ENCODE measurements around the gene TMEM81. TPM values are rescaled to one million over a fixed set of nuclear protein-coding genes. Genes with fewer than 3 reads are reported as not detected.

Gene TMEM81
- total RNA-seq, 1 donor from 2014 or later: 3.3 TPM

DNA sequence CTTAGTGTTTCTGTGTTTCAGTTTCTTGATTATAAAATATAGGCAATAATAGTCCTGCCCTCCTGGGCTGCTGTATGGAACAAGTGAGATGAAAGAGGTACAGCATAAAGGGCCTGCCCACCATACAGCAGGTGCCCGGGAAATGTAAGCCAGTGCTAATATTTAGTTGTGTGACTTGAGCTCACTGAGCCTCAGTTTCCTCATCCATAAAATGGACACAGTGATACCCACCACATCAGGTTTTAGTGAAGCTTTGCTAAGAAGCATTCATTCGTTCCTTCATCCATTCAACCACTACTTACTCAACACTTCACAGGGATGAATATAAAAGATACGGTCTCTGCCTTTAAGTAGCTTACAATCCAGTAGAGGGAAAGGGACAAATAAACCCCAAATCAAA is 21.4 kb downstream of the TMEM81 start:
- no peaks in the 10 kb centered on the region for H3K4me1 Mint-ChIP-seq (ENCODE audit: low read depth)
- no peak overlapping the region for H3K4me3 Mint-ChIP-seq (ENCODE audit: low read depth)
- no peaks in the 10 kb centered on the region for H3K27me3 Mint-ChIP-seq (ENCODE audit: low read depth)
- H3K27ac Mint-ChIP-seq: no peak overlapping the region
- DNase-seq (ENCODE audit: low spot score): no peak
- no peaks in the 10 kb centered on the region for H3K36me3 Mint-ChIP-seq (ENCODE audit: low read depth)
- intact Hi-C loops (cut with micrococcal nuclease): no loop called here
- no peaks in the 10 kb centered on the region for H3K9me3 Mint-ChIP-seq

DNA sequence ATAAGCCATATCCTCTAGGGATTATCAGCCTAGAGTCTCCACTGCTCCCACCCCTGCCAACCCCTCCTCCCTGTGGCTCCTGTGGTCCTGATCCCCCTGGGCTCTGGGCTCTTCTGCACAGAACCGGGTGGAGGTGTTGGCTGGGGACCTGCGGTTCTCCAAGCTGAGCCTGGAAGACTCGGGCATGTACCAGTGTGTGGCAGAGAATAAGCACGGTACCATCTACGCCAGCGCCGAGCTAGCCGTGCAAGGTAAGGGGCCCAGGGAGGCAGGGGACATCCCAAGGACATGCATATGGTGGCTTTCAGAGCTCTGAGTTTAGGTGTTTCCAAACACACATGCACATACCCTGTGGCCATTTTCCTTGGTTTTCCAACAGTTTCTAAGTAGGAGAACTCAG is 21.9 kb downstream of the TMEM81 start:
- Mint-ChIP-seq H3K4me3 (ENCODE audit: low read depth) (no peak overlapping the region), H3K27me3 (ENCODE audit: low read depth) (no peaks in the 10 kb centered on the region), H3K27ac (no peak overlapping the region), H3K4me1 (ENCODE audit: low read depth) (no peaks in the 10 kb centered on the region), H3K9me3 (no peaks in the 10 kb centered on the region), H3K36me3 (ENCODE audit: low read depth) (no peaks in the 10 kb centered on the region)
- intact Hi-C loops (cut with micrococcal nuclease): no loop called here
- no peak for DNase-seq (ENCODE audit: low spot score)

DNA sequence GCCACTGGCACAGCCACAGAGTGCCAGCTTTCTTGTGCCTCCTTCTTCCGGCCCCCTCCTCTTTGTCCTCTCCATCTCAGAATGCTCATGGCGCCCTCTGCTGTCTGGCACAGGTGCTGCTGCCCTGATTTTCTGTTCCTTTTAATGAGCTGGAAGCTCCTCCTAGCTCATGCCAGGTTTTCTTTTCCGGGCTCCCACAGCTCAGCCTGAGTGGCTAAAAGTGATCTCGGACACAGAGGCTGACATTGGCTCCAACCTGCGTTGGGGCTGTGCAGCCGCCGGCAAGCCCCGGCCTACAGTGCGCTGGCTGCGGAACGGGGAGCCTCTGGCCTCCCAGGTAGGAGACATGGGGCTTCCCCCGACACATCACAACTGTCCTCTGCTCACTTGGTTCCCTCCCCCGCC is 22.6 kb downstream of the TMEM81 start:
- intact Hi-C loops (cut with micrococcal nuclease): loop anchor here (1.0 kb wide), 1 partner anchor 72 kb away; no protein-coding TSS in a partner anchor
- Mint-ChIP-seq H3K27me3 (ENCODE audit: low read depth) (no peaks in the 10 kb centered on the region), H3K36me3 (ENCODE audit: low read depth) (no peaks in the 10 kb centered on the region), H3K4me3 (ENCODE audit: low read depth) (no peak overlapping the region), H3K27ac (no peak overlapping the region), H3K9me3 (no peaks in the 10 kb centered on the region), H3K4me1 (ENCODE audit: low read depth) (no peaks in the 10 kb centered on the region)
- peak; percentile 60 for DNase-seq (ENCODE audit: low spot score)

GRCh38 chr1:205061227-205061626 is 23.0 kb downstream of the TMEM81 start:
- Mint-ChIP-seq H3K9me3 (no peaks in the 10 kb centered on the region), H3K27me3 (ENCODE audit: low read depth) (no peaks in the 10 kb centered on the region), H3K27ac (no peak overlapping the region), H3K4me3 (ENCODE audit: low read depth) (no peak overlapping the region), H3K4me1 (ENCODE audit: low read depth) (no peaks in the 10 kb centered on the region), H3K36me3 (ENCODE audit: low read depth) (no peaks in the 10 kb centered on the region)
- intact Hi-C loops (cut with micrococcal nuclease): loop anchor here (1.0 kb wide), 1 partner anchor 72 kb away; no protein-coding TSS in a partner anchor
- no peak for DNase-seq (ENCODE audit: low spot score)

GRCh38 chr1:205060746-205061145 is 23.5 kb downstream of the TMEM81 start:
- Mint-ChIP-seq H3K27me3 (ENCODE audit: low read depth) (no peaks in the 10 kb centered on the region), H3K27ac (no peak overlapping the region), H3K9me3 (no peaks in the 10 kb centered on the region), H3K4me3 (ENCODE audit: low read depth) (no peak overlapping the region), H3K36me3 (ENCODE audit: low read depth) (no peaks in the 10 kb centered on the region), H3K4me1 (ENCODE audit: low read depth) (no peaks in the 10 kb centered on the region)
- intact Hi-C loops (cut with micrococcal nuclease): loop anchor here (1.0 kb wide), 1 partner anchor 71 kb away; no protein-coding TSS in a partner anchor
- no peak for DNase-seq (ENCODE audit: low spot score)

GRCh38 chr1:205059660-205060059 is 24.6 kb downstream of the TMEM81 start:
- H3K4me1 Mint-ChIP-seq (ENCODE audit: low read depth): no peaks in the 10 kb centered on the region
- no peaks in the 10 kb centered on the region for H3K27me3 Mint-ChIP-seq (ENCODE audit: low read depth)
- intact Hi-C loops (cut with micrococcal nuclease): no loop called here
- H3K27ac Mint-ChIP-seq: no peak overlapping the region
- no peaks in the 10 kb centered on the region for H3K36me3 Mint-ChIP-seq (ENCODE audit: low read depth)
- DNase-seq (ENCODE audit: low spot score): no peak
- no peak overlapping the region for H3K4me3 Mint-ChIP-seq (ENCODE audit: low read depth)
- H3K9me3 Mint-ChIP-seq: no peaks in the 10 kb centered on the region

DNA sequence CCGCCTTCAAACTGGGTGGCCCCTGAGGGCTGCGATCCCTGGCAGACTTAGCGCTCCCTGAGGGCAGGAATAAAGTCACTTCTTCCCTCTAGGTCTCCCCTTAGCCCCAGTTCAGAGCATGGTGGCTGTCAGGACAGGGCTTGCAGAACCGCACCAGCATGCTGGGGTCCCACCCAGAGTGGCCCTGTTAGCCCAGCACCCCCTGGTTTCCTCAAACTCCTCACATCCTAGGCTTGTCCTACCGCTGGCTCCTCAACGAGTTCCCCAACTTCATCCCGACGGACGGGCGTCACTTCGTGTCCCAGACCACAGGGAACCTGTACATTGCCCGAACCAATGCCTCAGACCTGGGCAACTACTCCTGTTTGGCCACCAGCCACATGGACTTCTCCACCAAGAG is 25.4 kb downstream of the TMEM81 start:
- intact Hi-C loops (cut with micrococcal nuclease): no loop called here
- no peak overlapping the region for H3K27ac Mint-ChIP-seq

GRCh38 chr1:205057808-205058575 is 26.3 kb downstream of the TMEM81 start:
- Mint-ChIP-seq H3K36me3 (ENCODE audit: low read depth) (no peaks in the 10 kb centered on the region), H3K4me3 (ENCODE audit: low read depth) (no peak overlapping the region), H3K9me3 (no peaks in the 10 kb centered on the region), H3K27me3 (ENCODE audit: low read depth) (no peaks in the 10 kb centered on the region), H3K4me1 (ENCODE audit: low read depth) (no peaks in the 10 kb centered on the region), H3K27ac (no peak overlapping the region)
- intact Hi-C loops (cut with micrococcal nuclease): no loop called here
- DNase-seq (ENCODE audit: low spot score): no peak

More for the DNA sequence above, 25.4 kb downstream of the TMEM81 start:
- DNase-seq (ENCODE audit: low spot score): no peak
- H3K4me3 Mint-ChIP-seq (ENCODE audit: low read depth): no peak overlapping the region
- no peaks in the 10 kb centered on the region for H3K4me1 Mint-ChIP-seq (ENCODE audit: low read depth)
- no peaks in the 10 kb centered on the region for H3K36me3 Mint-ChIP-seq (ENCODE audit: low read depth)
- H3K27me3 Mint-ChIP-seq (ENCODE audit: low read depth): no peaks in the 10 kb centered on the region
- no peaks in the 10 kb centered on the region for H3K9me3 Mint-ChIP-seq

GRCh38 chr1:205056956-205057568 is 27.2 kb downstream of the TMEM81 start:
- DNase-seq (ENCODE audit: low spot score): no peak
- Mint-ChIP-seq H3K27me3 (ENCODE audit: low read depth) (no peaks in the 10 kb centered on the region), H3K27ac (no peak overlapping the region), H3K4me1 (ENCODE audit: low read depth) (no peaks in the 10 kb centered on the region), H3K9me3 (no peaks in the 10 kb centered on the region), H3K4me3 (ENCODE audit: low read depth) (no peak overlapping the region), H3K36me3 (ENCODE audit: low read depth) (no peaks in the 10 kb centered on the region)
- intact Hi-C loops (cut with micrococcal nuclease): no loop called here

- intact Hi-C loops (cut with micrococcal nuclease): no loop called here
- no peaks in the 10 kb centered on the region for H3K4me1 Mint-ChIP-seq (ENCODE audit: low read depth)
- H3K4me3 Mint-ChIP-seq (ENCODE audit: low read depth): no peak overlapping the region
- H3K27ac Mint-ChIP-seq: no peak overlapping the region
- no peaks in the 10 kb centered on the region for H3K36me3 Mint-ChIP-seq (ENCODE audit: low read depth)
- H3K9me3 Mint-ChIP-seq: no peaks in the 10 kb centered on the region
- no peaks in the 10 kb centered on the region for H3K27me3 Mint-ChIP-seq (ENCODE audit: low read depth)
- no peak for DNase-seq (ENCODE audit: low spot score)
Observed at GRCh38 chr1:205056188-205056611, 28.1 kb downstream of the TMEM81 start.

GRCh38 chr1:205054013-205054412 is 30.2 kb downstream of the TMEM81 start:
- H3K27ac Mint-ChIP-seq: no peak overlapping the region
- no peaks in the 10 kb centered on the region for H3K9me3 Mint-ChIP-seq
- no peaks in the 10 kb centered on the region for H3K4me1 Mint-ChIP-seq (ENCODE audit: low read depth)
- H3K27me3 Mint-ChIP-seq (ENCODE audit: low read depth): no peaks in the 10 kb centered on the region
- no peak overlapping the region for H3K4me3 Mint-ChIP-seq (ENCODE audit: low read depth)
- DNase-seq (ENCODE audit: low spot score): no peak
- no peaks in the 10 kb centered on the region for H3K36me3 Mint-ChIP-seq (ENCODE audit: low read depth)
- intact Hi-C loops (cut with micrococcal nuclease): no loop called here

DNA sequence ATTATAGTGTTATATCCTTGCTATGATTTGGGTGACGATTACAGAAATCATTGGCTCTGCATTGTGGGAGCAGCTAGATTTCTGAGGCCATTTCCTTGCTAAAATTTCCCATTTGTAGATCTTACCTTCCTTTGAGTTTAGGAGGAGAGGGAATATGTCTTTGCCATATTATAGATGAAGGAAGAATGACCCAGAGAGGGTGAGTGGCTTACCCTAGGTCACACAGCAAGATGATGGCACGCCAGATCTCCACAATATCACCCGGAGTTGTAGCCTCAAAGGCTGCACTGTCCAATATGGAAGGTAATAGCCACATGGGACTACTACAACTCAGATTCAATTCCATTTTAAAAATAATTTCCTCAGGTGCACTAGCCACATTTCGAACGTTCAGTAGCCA is 31.0 kb downstream of the TMEM81 start:
- Mint-ChIP-seq H3K27me3 (ENCODE audit: low read depth) (no peaks in the 10 kb centered on the region), H3K9me3 (no peaks in the 10 kb centered on the region), H3K27ac (no peak overlapping the region), H3K4me1 (ENCODE audit: low read depth) (no peaks in the 10 kb centered on the region), H3K36me3 (ENCODE audit: low read depth) (no peaks in the 10 kb centered on the region), H3K4me3 (ENCODE audit: low read depth) (no peak overlapping the region)
- intact Hi-C loops (cut with micrococcal nuclease): no loop called here
- no peak for DNase-seq (ENCODE audit: low spot score)

GRCh38 chr1:205052690-205053089 is 31.6 kb downstream of the TMEM81 start:
- Mint-ChIP-seq H3K36me3 (ENCODE audit: low read depth) (no peaks in the 10 kb centered on the region), H3K4me3 (ENCODE audit: low read depth) (no peak overlapping the region), H3K9me3 (no peaks in the 10 kb centered on the region), H3K4me1 (ENCODE audit: low read depth) (no peaks in the 10 kb centered on the region), H3K27me3 (ENCODE audit: low read depth) (no peaks in the 10 kb centered on the region), H3K27ac (no peak overlapping the region)
- intact Hi-C loops (cut with micrococcal nuclease): no loop called here
- DNase-seq (ENCODE audit: low spot score): no peak
